K562 (cell line): Measurements from ENCODE around the gene PLSCR3. TPM values are rescaled to one million over a fixed set of nuclear protein-coding genes. Genes with fewer than 3 reads are reported as not detected.

Experiments used
- CBFB ChIP-seq: sonication (generic); formaldehyde crosslinking; IDR thresholded peaks from 2 replicates; pipeline ENCODE4 v1.4.0; 2020; ENCODE audit warnings: mild to moderate bottlenecking, missing genetic modification reagents
- DIDO1 ChIP-seq: fragments of 450-650 bp; IDR thresholded peaks from 2 replicates; pipeline ENCODE4 v1.6.1; 2016; ENCODE audit warnings: low read depth, missing biosample characterization, missing genetic modification characterization
- E2F3 ChIP-seq: fragments of 250-450 bp; sonication (Bioruptor Pico); IDR thresholded peaks from 2 replicates; pipeline ENCODE4 v1.4.0; 2020; ENCODE audit warnings: mild to moderate bottlenecking
- EHMT2 ChIP-seq: fragments of 450-650 bp; IDR thresholded peaks from 2 replicates; pipeline ENCODE4 v1.6.1; 2018; ENCODE audit warnings: antibody characterized with exemption
- ELF1 ChIP-seq: fragments of 200-800 bp; sonication (Bioruptor generic); IDR thresholded peaks from 2 replicates; pipeline ENCODE4 v1.6.1; 2016; ENCODE audit warnings: missing genetic modification characterization, missing compliant biosample characterization
- ETV6 ChIP-seq, 3 experiments: fragments of 150-350 bp in 1 of 3; sonication (generic) in 1 of 3; formaldehyde crosslinking in 1 of 3; IDR thresholded peaks; 2 replicates each; pipeline versions ENCODE4 v1.6.1 to v1.8.0; 2014 to 2022; ENCODE audit warnings: borderline replicate concordance in 2 of 3, low read depth in 2 of 3, antibody characterized with exemption in 1 of 3, low read length in 1 of 3, mild to moderate bottlenecking in 1 of 3, missing genetic modification reagents in 1 of 3
- HDAC1 ChIP-seq, 2 experiments: fragments of 450-650 bp; IDR thresholded peaks; 2 replicates each; pipeline ENCODE4 v1.6.1; 2016 to 2017; ENCODE audit warnings: inconsistent platforms in 1 of 2, mild to moderate bottlenecking in 1 of 2, moderate library complexity in 1 of 2
- JUND ChIP-seq, 2 experiments: IDR thresholded peaks; 2 replicates in 1 of 2; 3 replicates in 1 of 2; pipeline ENCODE4 v1.6.1; 2011; ENCODE audit warnings: borderline replicate concordance in 2 of 2, low read depth in 2 of 2, low read length in 2 of 2, improper control_type of control experiment in 1 of 2, missing biosample characterization in 1 of 2, missing genetic modification characterization in 1 of 2, missing genetic modification reagents in 1 of 2
- PATZ1 ChIP-seq: fragments of 250-450 bp; sonication (Bioruptor Pico); IDR thresholded peaks from 2 replicates; pipeline ENCODE4 v1.5.0; 2020; ENCODE audit warnings: mild to moderate bottlenecking, borderline replicate concordance
- PBX2 ChIP-seq, 2 experiments: IDR thresholded peaks in 1 of 2; conservative IDR thresholded peaks in 1 of 2; 2 replicates each; pipeline ENCODE4 v1.6.1; 2016; ENCODE audit warnings: low read depth in 2 of 2, mild to moderate bottlenecking in 1 of 2, missing compliant biosample characterization in 1 of 2, missing genetic modification characterization in 1 of 2, moderate library complexity in 1 of 2
- PHF8 ChIP-seq: fragments of 200-600 bp; sonication (generic); IDR thresholded peaks from 2 replicates; pipeline ENCODE4 v1.6.1; 2012; ENCODE audit warnings: mixed run types, mild to moderate bottlenecking, inconsistent platforms, low read length, moderate library complexity, borderline replicate concordance
- SETDB1 ChIP-seq: IDR thresholded peaks from one replicate; pipeline ENCODE4 v1.6.1; 2012; ENCODE audit warnings: low read length, control low read depth, inconsistent platforms
- SP2 ChIP-seq: IDR thresholded peaks from 2 replicates; pipeline ENCODE4 v1.6.1; 2011; ENCODE audit warnings: mild to moderate bottlenecking, low read depth, low read length, moderate library complexity; ENCODE audit not compliant: poor library complexity, severe bottlenecking; ENCODE audit errors: extremely low read depth
- TSC22D4 ChIP-seq: fragments of 450-650 bp; IDR thresholded peaks from 2 replicates; pipeline ENCODE4 v1.6.1; 2016; ENCODE audit warnings: missing genetic modification characterization, missing biosample characterization, control low read depth
- YBX1 ChIP-seq: fragments of 450-650 bp; IDR thresholded peaks from 2 replicates; pipeline ENCODE4 v1.7.1; 2016; ENCODE audit warnings: mild to moderate bottlenecking
- ZNF274 ChIP-seq: IDR thresholded peaks from 2 replicates; pipeline ENCODE4 v1.6.1; 2011; ENCODE audit warnings: low read depth, mild to moderate bottlenecking, low read length, moderate library complexity, borderline replicate concordance
- ZNF316 ChIP-seq: fragments of 450-650 bp; IDR thresholded peaks from 2 replicates; pipeline ENCODE4 v1.6.1; 2016
- ZNF395 ChIP-seq: fragments of 200-800 bp; sonication (Bioruptor generic); IDR thresholded peaks from 2 replicates; pipeline ENCODE4 v1.6.1; 2017; ENCODE audit warnings: missing genetic modification characterization, missing compliant biosample characterization
- ZNF436 ChIP-seq: fragments of 250-450, 450-650 bp; sonication (Bioruptor Pico); formaldehyde crosslinking; IDR thresholded peaks from 2 replicates; pipeline ENCODE4 v1.7.0; 2020; ENCODE audit warnings: mild to moderate bottlenecking
- ZNF780A ChIP-seq: fragments of 250-450 bp; sonication (Bioruptor Pico); IDR thresholded peaks from 2 replicates; pipeline ENCODE4 v1.5.0; 2021; ENCODE audit warnings: mild to moderate bottlenecking
- polyA plus RNA-seq, 8 experiments: library from polyadenylated mRNA; depleted of rRNA in 4 of 8; stranded (reverse) in 5 of 8; unstranded in 3 of 8; fragments of >200 nt; fragmentation: Nextera tagmentation in 2 of 8; fragmentation: Illumina TruSeq in 1 of 8; extraction: Ambion mirVana in 2 of 8; extraction: Trizol in 1 of 8; gene quantifications; 2 replicates each; pipeline versions ENCODE4 v1.2.1 to v1.2.3, GENCODE V29; 2011 to 2014; ENCODE audit warnings: inconsistent platforms in 1 of 8, missing spikeins in 1 of 8
- total RNA-seq, 7 experiments: library from RNA; depleted of rRNA in 6 of 7; stranded (reverse); fragments of >200 nt in 6 of 7; fragmentation: Illumina TruSeq in 2 of 7; extraction: Trizol in 2 of 7; gene quantifications; 2 replicates each; pipeline versions ENCODE4 v1.2.1 to v1.2.3, GENCODE V29; 2011 to 2021; ENCODE audit warnings: low replicate concordance in 1 of 7

PLSCR3 gene
- total and polyA plus RNA-seq, 9 of the 15 experiments (the other 6 are each of a cell fraction or from before 2014, with no cell fraction given) = 3.2 to 16.8 (median 4.5) TPM

GRCh38 chr17:7435676-7436555, 41.6 kb upstream of the PLSCR3 start (continued):
- TF ChIP-seq EHMT2 (no peak), ZNF274 (no peak), HDAC1 (IDR thresholded peaks at IDR 0.05) (peak in 1 of 2 experiments; percentile 39; a peak in 1 of 4 replicates), SP2 (no peak), PBX2 (CRISPR knock-in tag; IDR thresholded peaks at IDR 0.05; ENCODE audit: low read depth) (no peak), PBX2 (tag; conservative IDR thresholded peaks at IDR 0.05; ENCODE audit: low read depth) (no peak), JUND (IDR thresholded peaks at IDR 0.05; ENCODE audit: borderline replicate concordance, low read depth, low read length) (no peak), JUND (tag; IDR thresholded peaks at IDR 0.05; ENCODE audit: borderline replicate concordance, low read depth, low read length) (no peak), PATZ1 (CRISPR knock-in tag) (no peak), ZNF316 (no peak), TSC22D4 (tag) (no peak), YBX1 (no peak), ZNF395 (0 out of 2 replicates have a peak, but pooled peaks have one; percentile 43), ELF1 (tag) (peak; percentile 37; the same call in 1 of the 2 replicates), PHF8 (peak; percentile 31; the same call in 1 of the 2 replicates), ZNF436 (CRISPR knock-in tag) (no peak), ZNF780A (no peak), ETV6 (IDR thresholded peaks at IDR 0.05; ENCODE audit: borderline replicate concordance in 1 of 2, low read depth in 2 of 2, low read length in 1 of 2) (no peak), ETV6 (CRISPR knock-in tag; IDR thresholded peaks at IDR 0.05; ENCODE audit: borderline replicate concordance) (no peak), SETDB1 (no peak), CBFB (CRISPR knock-in tag) (no peak), DIDO1 (tag) (no peak), E2F3 (CRISPR knock-in tag) (no peak)
